ENCODE results near the gene HHAT. TPM values are rescaled to one million over a fixed set of nuclear protein-coding genes. Genes with fewer than 3 reads are reported as not detected.
A peak's percentile ranks its signal among the peaks of the same experiment; 100 is the strongest.
"Not testable (repeated sequence)": the region's sequence is repeated elsewhere in the genome, so short reads cannot be mapped to it uniquely, and the experiment has no call there.

Gene HHAT
- total RNA-seq, 2 donors from 2014 or later, result 1.6 to 2.0 TPM

- no peak for DNase-seq (ENCODE audit: low spot score)
- H3K4me3 ChIP-seq, result no peak overlapping the region
- no peaks in the 10 kb centered on the region for H3K36me3 ChIP-seq
- peaks cover 0 to 8% of the 10 kb centered on the region in 2 donors for H3K4me1 ChIP-seq
- no peaks in the 10 kb centered on the region for H3K9me3 ChIP-seq
- H3K27me3 ChIP-seq, result no peaks in the 10 kb centered on the region
- TF ChIP-seq, protein P1, sequence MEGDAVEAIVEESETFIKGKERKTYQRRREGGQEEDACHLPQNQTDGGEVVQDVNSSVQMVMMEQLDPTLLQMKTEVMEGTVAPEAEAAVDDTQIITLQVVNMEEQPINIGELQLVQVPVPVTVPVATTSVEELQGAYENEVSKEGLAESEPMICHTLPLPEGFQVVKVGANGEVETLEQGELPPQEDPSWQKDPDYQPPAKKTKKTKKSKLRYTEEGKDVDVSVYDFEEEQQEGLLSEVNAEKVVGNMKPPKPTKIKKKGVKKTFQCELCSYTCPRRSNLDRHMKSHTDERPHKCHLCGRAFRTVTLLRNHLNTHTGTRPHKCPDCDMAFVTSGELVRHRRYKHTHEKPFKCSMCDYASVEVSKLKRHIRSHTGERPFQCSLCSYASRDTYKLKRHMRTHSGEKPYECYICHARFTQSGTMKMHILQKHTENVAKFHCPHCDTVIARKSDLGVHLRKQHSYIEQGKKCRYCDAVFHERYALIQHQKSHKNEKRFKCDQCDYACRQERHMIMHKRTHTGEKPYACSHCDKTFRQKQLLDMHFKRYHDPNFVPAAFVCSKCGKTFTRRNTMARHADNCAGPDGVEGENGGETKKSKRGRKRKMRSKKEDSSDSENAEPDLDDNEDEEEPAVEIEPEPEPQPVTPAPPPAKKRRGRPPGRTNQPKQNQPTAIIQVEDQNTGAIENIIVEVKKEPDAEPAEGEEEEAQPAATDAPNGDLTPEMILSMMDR (IDR thresholded peaks at IDR 0.05), result no peak
- H3K27ac ChIP-seq, result no peak overlapping the region
Observed at GRCh38 chr1:210397252-210397651, 68.5 kb downstream of the HHAT start.

DNA sequence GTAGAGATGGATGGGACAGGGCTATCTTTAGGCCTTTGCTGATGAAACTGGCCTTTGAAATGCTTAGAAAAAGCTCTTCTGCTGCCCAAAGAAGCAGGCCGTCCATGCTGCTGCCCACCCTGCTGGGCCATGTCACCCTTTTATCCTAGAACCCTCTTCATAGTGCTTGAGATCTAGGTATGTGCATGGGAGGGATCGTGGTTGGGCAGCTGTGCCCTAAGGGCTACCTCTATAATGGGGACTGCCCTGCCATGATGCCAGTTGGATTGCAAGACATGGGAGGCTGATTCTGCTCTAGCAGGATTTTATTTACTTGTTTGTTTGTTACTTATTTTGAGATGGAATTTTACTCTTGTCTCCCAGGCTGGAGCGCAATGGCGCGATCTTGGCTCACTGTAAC, 69.0 kb downstream of the HHAT start:
- Histone ChIP-seq H3K4me3 (no peak overlapping the region), H3K27ac (peak overlapping the region; percentile 32 to 56), H3K36me3 (no peaks in the 10 kb centered on the region), H3K27me3 (no peaks in the 10 kb centered on the region), H3K9me3 (no peaks in the 10 kb centered on the region), H3K4me1 (peaks cover 0 to 8% of the 10 kb centered on the region in 2 donors)
- no peak for DNase-seq (ENCODE audit: low spot score)
- TF ChIP-seq, protein P1 (IDR thresholded peaks at IDR 0.05), result no peak

DNA sequence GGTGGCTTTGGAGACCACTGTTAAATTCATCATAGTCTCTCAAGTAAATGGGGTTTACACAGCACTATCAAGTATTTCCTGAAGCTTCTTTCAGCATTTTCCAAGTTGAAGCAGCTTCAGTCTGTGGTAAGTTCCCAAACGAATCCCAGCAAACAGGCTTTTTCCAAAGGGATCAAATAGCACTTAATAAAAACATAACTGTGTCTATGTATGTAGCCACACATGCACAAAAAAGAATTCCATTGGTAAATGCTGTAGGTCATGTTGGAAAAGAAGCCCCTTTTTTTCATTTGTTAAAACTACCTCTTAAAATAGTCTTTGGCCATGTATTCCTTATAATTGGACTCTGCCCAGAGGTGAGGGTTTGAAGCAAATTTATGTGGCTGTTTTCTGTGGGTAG, 69.8 kb downstream of the HHAT start:
- TF ChIP-seq, protein P1 (IDR thresholded peaks at IDR 0.05), result no peak
- Histone ChIP-seq H3K27me3 (no peaks in the 10 kb centered on the region), H3K4me3 (no peak overlapping the region), H3K9me3 (no peaks in the 10 kb centered on the region), H3K4me1 (peaks cover 0 to 4% of the 10 kb centered on the region in 2 donors), H3K27ac (no peak overlapping the region), H3K36me3 (no peaks in the 10 kb centered on the region)
- DNase-seq (ENCODE audit: low spot score), result no peak

GRCh38 chr1:210400043-210400840, 71.5 kb downstream of the HHAT start:
- no peaks in the 10 kb centered on the region for H3K27me3 ChIP-seq
- no peaks in the 10 kb centered on the region for H3K9me3 ChIP-seq
- peak; percentile 77 for DNase-seq (ENCODE audit: low spot score)
- no peak overlapping the region for H3K4me3 ChIP-seq
- no peak overlapping the region for H3K27ac ChIP-seq
- no peaks in the 10 kb centered on the region for H3K4me1 ChIP-seq
- TF ChIP-seq, protein P1 (IDR thresholded peaks at IDR 0.05), result peak; percentile 43 to 83
- no peaks in the 10 kb centered on the region for H3K36me3 ChIP-seq

DNA sequence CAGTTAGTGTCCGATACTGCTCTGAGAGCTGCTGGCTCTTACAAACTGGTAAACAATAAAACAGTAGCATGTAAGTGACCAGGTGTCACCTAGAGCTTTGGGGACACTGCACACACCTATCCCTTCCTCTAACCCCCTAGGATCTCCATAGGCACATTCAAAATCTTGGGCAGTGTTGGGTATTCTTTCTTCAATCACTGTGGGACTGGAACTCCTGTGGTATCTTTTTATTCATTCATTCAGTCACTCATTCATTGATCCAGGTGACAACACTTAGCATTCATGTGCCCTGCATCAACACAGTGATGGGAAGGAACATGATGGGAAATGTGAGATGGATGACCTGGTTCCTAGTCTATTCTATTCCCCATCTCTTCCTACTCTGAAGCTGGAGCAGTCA, 73.9 kb downstream of the HHAT start:
- no peak for DNase-seq (ENCODE audit: low spot score)
- H3K27me3 ChIP-seq, result no peaks in the 10 kb centered on the region
- no peaks in the 10 kb centered on the region for H3K4me1 ChIP-seq
- H3K9me3 ChIP-seq, result no peaks in the 10 kb centered on the region
- H3K27ac ChIP-seq, result no peak overlapping the region
- H3K36me3 ChIP-seq, result no peaks in the 10 kb centered on the region
- H3K4me3 ChIP-seq, result no peak overlapping the region
- TF ChIP-seq, protein P1 (IDR thresholded peaks at IDR 0.05), result no peak

GRCh38 chr1:210405316-210405715, 76.6 kb downstream of the HHAT start:
- Histone ChIP-seq H3K36me3 (no peaks in the 10 kb centered on the region), H3K27ac (no peak overlapping the region), H3K4me3 (no peak overlapping the region), H3K4me1 (no peaks in the 10 kb centered on the region), H3K9me3 (no peaks in the 10 kb centered on the region), H3K27me3 (no peaks in the 10 kb centered on the region)
- TF ChIP-seq, protein P1 (IDR thresholded peaks at IDR 0.05), result no peak
- DNase-seq (ENCODE audit: low spot score), result no peak

DNA sequence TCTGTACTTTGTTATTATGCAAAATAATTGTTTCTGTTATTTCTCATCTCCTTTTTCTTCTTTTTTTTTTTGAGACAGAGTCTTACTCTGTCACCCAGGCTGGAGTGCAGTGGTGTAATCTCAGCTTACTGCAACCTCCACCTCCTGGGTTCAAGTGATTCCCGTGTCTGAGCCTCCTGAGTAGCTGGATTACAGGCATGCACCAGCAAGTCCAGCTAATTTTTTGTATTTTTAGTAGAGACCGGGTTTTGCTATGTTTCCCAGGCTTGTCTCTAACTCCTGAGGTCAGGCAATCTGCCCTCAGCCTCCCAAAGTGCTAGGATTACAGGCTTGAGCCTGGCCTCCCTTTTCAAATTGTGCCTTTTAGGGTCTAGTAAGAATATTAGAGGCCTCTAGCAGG, 77.6 kb downstream of the HHAT start:
- H3K36me3 ChIP-seq; H3K27ac ChIP-seq; H3K27me3 ChIP-seq; DNase-seq (ENCODE audit: low spot score); H3K9me3 ChIP-seq; H3K4me3 ChIP-seq; H3K4me1 ChIP-seq: not testable (repeated sequence)

All from right atrium auricular region (tissue), 2 donors.